ENCODE data around the gene CD200. TPM values are rescaled to one million over a fixed set of nuclear protein-coding genes. Genes with fewer than 3 reads are reported as not detected.

Gene CD200
- total RNA-seq, 1 experiment from 2014 or later = not detected

GRCh38 chr3:112321867-112322652 is 10.9 kb upstream of the CD200 start:
- no peak for DNase-seq (ENCODE audit: low read depth)
- in situ Hi-C loops (cut with HindIII; ENCODE audit: low pct_unique_long_range_greater_than_20kb, low sequenced_read_pairs) = no loop called here

- peak; percentile 3 for DNase-seq (ENCODE audit: low read depth)
- in situ Hi-C loops (cut with HindIII; ENCODE audit: low pct_unique_long_range_greater_than_20kb, low sequenced_read_pairs) = no loop called here
Measured at GRCh38 chr3:112327371-112327951, 5.5 kb upstream of the CD200 start.

GRCh38 chr3:112331851-112332250 is 1.1 kb upstream of the CD200 start:
- in situ Hi-C loops (cut with HindIII; ENCODE audit: low pct_unique_long_range_greater_than_20kb, low sequenced_read_pairs) = no loop called here
- no peak for DNase-seq (ENCODE audit: low read depth)

- DNase-seq (ENCODE audit: low read depth) = no peak
- in situ Hi-C loops (cut with HindIII; ENCODE audit: low pct_unique_long_range_greater_than_20kb, low sequenced_read_pairs) = no loop called here
Measured at GRCh38 chr3:112333381-112334317, 693 bp downstream of the CD200 start.

- in situ Hi-C loops (cut with HindIII; ENCODE audit: low pct_unique_long_range_greater_than_20kb, low sequenced_read_pairs) = no loop called here
- no peak for DNase-seq (ENCODE audit: low read depth)
Measured at GRCh38 chr3:112334691-112335433, 1.9 kb downstream of the CD200 start.

- no peak for DNase-seq (ENCODE audit: low read depth)
- in situ Hi-C loops (cut with HindIII; ENCODE audit: low pct_unique_long_range_greater_than_20kb, low sequenced_read_pairs) = no loop called here
Measured at GRCh38 chr3:112335434-112335781, 2.5 kb downstream of the CD200 start.

- in situ Hi-C loops (cut with HindIII; ENCODE audit: low pct_unique_long_range_greater_than_20kb, low sequenced_read_pairs) = no loop called here
- DNase-seq (ENCODE audit: low read depth) = no peak
Measured at GRCh38 chr3:112338021-112338726, 5.2 kb downstream of the CD200 start.

GRCh38 chr3:112338727-112339056 is 5.7 kb downstream of the CD200 start:
- in situ Hi-C loops (cut with HindIII; ENCODE audit: low pct_unique_long_range_greater_than_20kb, low sequenced_read_pairs) = no loop called here
- no peak for DNase-seq (ENCODE audit: low read depth)

GRCh38 chr3:112339134-112339533 is 6.2 kb downstream of the CD200 start:
- in situ Hi-C loops (cut with HindIII; ENCODE audit: low pct_unique_long_range_greater_than_20kb, low sequenced_read_pairs) = no loop called here
- no peak for DNase-seq (ENCODE audit: low read depth)

GRCh38 chr3:112339609-112340008 is 6.7 kb downstream of the CD200 start:
- no peak for DNase-seq (ENCODE audit: low read depth)
- in situ Hi-C loops (cut with HindIII; ENCODE audit: low pct_unique_long_range_greater_than_20kb, low sequenced_read_pairs) = no loop called here

- in situ Hi-C loops (cut with HindIII; ENCODE audit: low pct_unique_long_range_greater_than_20kb, low sequenced_read_pairs) = no loop called here
- DNase-seq (ENCODE audit: low read depth) = no peak
Measured at GRCh38 chr3:112341386-112341785, 8.4 kb downstream of the CD200 start.

- in situ Hi-C loops (cut with HindIII; ENCODE audit: low pct_unique_long_range_greater_than_20kb, low sequenced_read_pairs) = no loop called here
- DNase-seq (ENCODE audit: low read depth) = no peak
Measured at GRCh38 chr3:112345681-112346080, 12.7 kb downstream of the CD200 start.

GRCh38 chr3:112346491-112347122 is 13.7 kb downstream of the CD200 start:
- in situ Hi-C loops (cut with HindIII; ENCODE audit: low pct_unique_long_range_greater_than_20kb, low sequenced_read_pairs) = no loop called here
- DNase-seq (ENCODE audit: low read depth) = no peak

- in situ Hi-C loops (cut with HindIII; ENCODE audit: low pct_unique_long_range_greater_than_20kb, low sequenced_read_pairs) = no loop called here
- no peak for DNase-seq (ENCODE audit: low read depth)
Measured at GRCh38 chr3:112348943-112349342, 16.0 kb downstream of the CD200 start.

GRCh38 chr3:112349557-112349956 is 16.6 kb downstream of the CD200 start:
- in situ Hi-C loops (cut with HindIII; ENCODE audit: low pct_unique_long_range_greater_than_20kb, low sequenced_read_pairs) = no loop called here
- DNase-seq (ENCODE audit: low read depth) = no peak

GRCh38 chr3:112350018-112350810 is 17.3 kb downstream of the CD200 start:
- DNase-seq (ENCODE audit: low read depth) = no peak
- in situ Hi-C loops (cut with HindIII; ENCODE audit: low pct_unique_long_range_greater_than_20kb, low sequenced_read_pairs) = no loop called here

- DNase-seq (ENCODE audit: low read depth) = no peak
- in situ Hi-C loops (cut with HindIII; ENCODE audit: low pct_unique_long_range_greater_than_20kb, low sequenced_read_pairs) = no loop called here
Measured at GRCh38 chr3:112351036-112351435, 18.1 kb downstream of the CD200 start.
